Inflammatory macrophage (primary cell): ENCODE results near the gene GORASP1.
"Not testable (repeated sequence)": the region's sequence is repeated elsewhere in the genome, so short reads cannot be mapped to it uniquely, and the experiment has no call there.

Source experiments
- DNase-seq, 2 donors: peaks; one replicate each; pipeline ENCODE4 v3.0.0-alpha.2; 2020 to 2022

Gene GORASP1

GRCh38 chr3:39064646-39065045 lies 42.8 kb downstream of the GORASP1 start:
- no peak for DNase-seq

- DNase-seq = no peak
These were observed 44.3 kb downstream of the GORASP1 start for GRCh38 chr3:39063143-39063542.

- no peak for DNase-seq
These were observed 45.2 kb downstream of the GORASP1 start for GRCh38 chr3:39062180-39062579.

GRCh38 chr3:39061228-39061627 lies 46.2 kb downstream of the GORASP1 start:
- DNase-seq = not testable (repeated sequence)

- no peak for DNase-seq
These were observed 51.3 kb downstream of the GORASP1 start for GRCh38 chr3:39056151-39056550.

GRCh38 chr3:39053696-39054095 lies 53.7 kb downstream of the GORASP1 start:
- DNase-seq = no peak

- peak in 1 of 2 donors; percentile 7 for DNase-seq
These were observed 54.8 kb downstream of the GORASP1 start for GRCh38 chr3:39052583-39052982.

- DNase-seq = peak; percentile 84 to 92
These were observed 55.5 kb downstream of the GORASP1 start, which contains the start of the genes SCN11A and WDR48 for GRCh38 chr3:39051649-39052561. Gene SCN11A (minus strand): TSS chr3:39051944. CDS start chr3:38950362, 101,582 bp downstream. Gene WDR48 (plus strand): TSS chr3:39052016. CDS start chr3:39052026, 10 bp downstream.

- DNase-seq = peak; percentile 65 to 69
These were observed 57.4 kb downstream of the GORASP1 start for GRCh38 chr3:39050029-39050428.
